SK-N-SH (cell line): ENCODE results near the gene RAB10. TPM values are rescaled to one million over a fixed set of nuclear protein-coding genes. Genes with fewer than 3 reads are reported as not detected.

Experiments
- CTCF ChIA-PET: fragments of 300-600, 350-600 bp; formaldehyde crosslinking; extraction: SDS; loops from one replicate; lab custom pipeline; 2021; lab: Yijun Ruan, JAX
- POLR2A ChIA-PET: fragments of 350-600 bp; sonication (Branson Sonifier 250); formaldehyde crosslinking; extraction: SDS; loops from one replicate; lab custom pipeline; 2020; ENCODE audit warnings: antibody characterized with exemption, inconsistent platforms; lab: Yijun Ruan, JAX
- DNase-seq: peaks from one replicate; pipeline ENCODE4 v3.0.0; 2012
- H2AFZ ChIP-seq: fragments of 200-600 bp; sonication (generic); 2 replicates; pipeline ENCODE4 v1.8.1; 2016; ENCODE audit warnings: antibody characterized with exemption, mild to moderate bottlenecking, low read depth
- H3F3A ChIP-seq: fragments of 200-600 bp; sonication (generic); replicated peaks from 2 replicates; pipeline ENCODE3; 2016; ENCODE audit warnings: antibody characterized with exemption, mild to moderate bottlenecking; ENCODE audit not compliant: insufficient read depth
- H3K27ac ChIP-seq, 2 experiments: fragments of 200-500 bp in 1 of 2; fragments of 200-600 bp in 1 of 2; sonication (Bioruptor generic) in 1 of 2; sonication (generic), shearing (Covaris generic) in 1 of 2; 2 replicates each; pipeline versions ENCODE4 v1.5.1 to v1.6.1; 2014 to 2016; ENCODE audit warnings: low read depth in 2 of 2, inconsistent platforms in 1 of 2, low read length in 1 of 2, mild to moderate bottlenecking in 1 of 2, mixed read lengths in 1 of 2
- H3K27me3 ChIP-seq: fragments of 200-600 bp; sonication (generic), shearing (Covaris generic); 2 replicates; pipeline ENCODE4 v1.6.1; 2016; ENCODE audit warnings: mixed run types; ENCODE audit not compliant: insufficient read depth
- H3K36me3 ChIP-seq, 2 experiments: fragments of 200-500 bp in 1 of 2; fragments of 200-600 bp in 1 of 2; sonication (Bioruptor generic) in 1 of 2; sonication (generic) in 1 of 2; replicated peaks in 1 of 2; 2 replicates each; pipeline versions ENCODE3 to v1.5.1; 2014 to 2016; ENCODE audit warnings: low read length in 1 of 2, mild to moderate bottlenecking in 1 of 2; ENCODE audit not compliant: insufficient read depth in 2 of 2, control insufficient read depth in 1 of 2
- H3K4me1 ChIP-seq, 2 experiments: fragments of 200-500 bp in 1 of 2; fragments of 200-600 bp in 1 of 2; sonication (Bioruptor generic) in 1 of 2; sonication (generic), shearing (Covaris generic) in 1 of 2; 2 replicates each; pipeline versions ENCODE4 v1.5.1 to v1.6.1; 2014 to 2016; ENCODE audit warnings: low read depth in 1 of 2, low read length in 1 of 2, mixed run types in 1 of 2; ENCODE audit not compliant: insufficient read depth in 2 of 2, control insufficient read depth in 1 of 2
- H3K4me2 ChIP-seq: fragments of 200-600 bp; sonication (generic), shearing (Covaris generic); 2 replicates; pipeline ENCODE4 v1.6.1; 2017; ENCODE audit warnings: mixed run types
- H3K4me3 ChIP-seq, 2 experiments: fragments of 200-500 bp in 1 of 2; fragments of 200-600 bp in 1 of 2; sonication (Bioruptor generic) in 1 of 2; sonication (generic), shearing (Covaris generic) in 1 of 2; 2 replicates each; pipeline versions ENCODE4 v1.5.1 to v1.8.1; 2014 to 2016; ENCODE audit warnings: low read depth in 2 of 2, inconsistent platforms in 1 of 2, low read length in 1 of 2, mild to moderate bottlenecking in 1 of 2, mixed read lengths in 1 of 2, moderate library complexity in 1 of 2
- H3K79me2 ChIP-seq: fragments of 200-600 bp; sonication (generic); 2 replicates; pipeline ENCODE4 v1.8.1; 2017; ENCODE audit warnings: mild to moderate bottlenecking; ENCODE audit not compliant: insufficient read depth
- H3K9ac ChIP-seq: fragments of 200-600 bp; sonication (generic); 2 replicates; pipeline ENCODE4 v1.6.1; 2017; ENCODE audit warnings: mixed run types
- H3K9me2 ChIP-seq: fragments of 200-600 bp; sonication (generic); 2 replicates; pipeline ENCODE4 v1.6.1; 2017; ENCODE audit warnings: mixed run types
- H3K9me3 ChIP-seq: fragments of 200-600 bp; sonication (generic); 2 replicates; pipeline ENCODE4 v1.6.1; 2017; ENCODE audit warnings: mixed run types, mild to moderate bottlenecking, moderate library complexity
- H4K20me1 ChIP-seq: fragments of 200-600 bp; sonication (generic); 2 replicates; pipeline ENCODE4 v1.6.1; 2017; ENCODE audit warnings: mild to moderate bottlenecking, mixed run types; ENCODE audit not compliant: insufficient read depth
- CHD2 ChIP-seq: fragments of 150-350 bp; IDR thresholded peaks from 2 replicates; pipeline ENCODE4 v1.6.1; 2018; ENCODE audit warnings: low read length; ENCODE audit not compliant: partially characterized antibody
- FOXM1 ChIP-seq: IDR thresholded peaks from 2 replicates; pipeline ENCODE4 v1.4.0; 2012; ENCODE audit warnings: low read depth, mild to moderate bottlenecking
- GATA2 ChIP-seq: sonication (generic); formaldehyde crosslinking; IDR thresholded peaks from 2 replicates; pipeline ENCODE4 v1.5.0; 2020; ENCODE audit warnings: mild to moderate bottlenecking, missing genetic modification reagents
- MXI1 ChIP-seq: IDR thresholded peaks from 2 replicates; pipeline ENCODE4 v1.6.1; 2012; ENCODE audit warnings: mild to moderate bottlenecking, low read depth, low read length, improper control_type of control experiment
- POLR2AphosphoS5 ChIP-seq: IDR thresholded peaks from 2 replicates; pipeline ENCODE4 v1.6.1; 2012; ENCODE audit warnings: low read depth, low read length
- RAD21 ChIP-seq: IDR thresholded peaks from 2 replicates; pipeline ENCODE4 v1.6.1; 2012; ENCODE audit warnings: mild to moderate bottlenecking, low read length
- RCOR1 ChIP-seq: fragments of 150-350 bp; IDR thresholded peaks from 2 replicates; pipeline ENCODE4 v1.6.1; 2017; ENCODE audit warnings: antibody characterized with exemption, low read length
- RFX5 ChIP-seq: IDR thresholded peaks from 2 replicates; pipeline ENCODE4 v1.6.1; 2012; ENCODE audit warnings: mild to moderate bottlenecking, improper control_type of control experiment, low read length
- SIN3A ChIP-seq: IDR thresholded peaks from 2 replicates; pipeline ENCODE4 v1.6.1; 2012; ENCODE audit warnings: low read depth, mild to moderate bottlenecking, low read length, moderate library complexity, borderline replicate concordance
- TEAD4 ChIP-seq: IDR thresholded peaks from 2 replicates; pipeline ENCODE4 v1.4.0; 2012; ENCODE audit warnings: mild to moderate bottlenecking, borderline replicate concordance; ENCODE audit not compliant: insufficient read depth
- WGBS: methylation state at CpG from one replicate; pipeline ENCODE4 v1.1.6; 2017; ENCODE audit warnings: low lambda C conversion rate; 5-methylcytosine and 5-hydroxymethylcytosine counted together
- polyA plus RNA-seq, 3 experiments: library from polyadenylated mRNA; depleted of rRNA; stranded (reverse); fragments of >200 nt; gene quantifications; 2 replicates each; pipeline ENCODE4 v1.2.3, GENCODE V29; 2012
- TF ChIP-seq, protein P1 (sequence below): fragments of 150-350 bp; IDR thresholded peaks from 2 replicates; pipeline ENCODE4 v1.6.1; 2016; ENCODE audit warnings: mild to moderate bottlenecking, low read depth, low read length
- TF ChIP-seq, protein P2 (sequence below): IDR thresholded peaks from 2 replicates; pipeline ENCODE4; 2012
- TF ChIP-seq, protein P3 (sequence below): fragments of 150-350 bp; IDR thresholded peaks from 2 replicates; pipeline ENCODE4 v1.6.1; 2017; ENCODE audit warnings: antibody characterized with exemption, low read length, low read depth, borderline replicate concordance

Gene RAB10
- polyA plus RNA-seq, 1 of the 3 experiments (the other 2 are of a cell fraction): 47.5 TPM

DNA sequence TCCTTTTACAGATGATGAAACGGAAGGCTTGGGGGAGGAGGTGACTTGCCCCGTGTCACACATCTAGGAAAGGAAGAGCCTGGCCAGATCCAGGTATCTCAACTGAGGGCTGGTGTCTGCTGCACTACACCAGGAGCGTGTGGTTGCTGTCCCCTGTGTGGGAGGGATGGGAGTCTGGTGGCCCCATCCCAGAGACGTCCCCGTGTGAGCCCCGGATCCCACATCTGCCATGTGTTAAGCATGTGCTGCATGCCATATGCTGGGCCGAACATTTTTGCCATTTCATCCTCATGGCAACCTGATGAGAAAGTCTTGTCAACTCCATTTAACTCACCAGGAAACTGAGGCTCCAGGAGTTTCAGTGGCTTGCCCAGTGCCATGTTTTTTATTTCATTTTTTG lies 143.2 kb downstream of the RAB10 start:
- H3K4me1 ChIP-seq: peaks cover 0 to 19% of the 10 kb centered on the region in 2 experiments; a peak in 1 of 4 replicates
- CTCF ChIA-PET: interaction anchor here (1.4 to 2.2 kb wide), 2 partner anchors 89 to 153 kb away, joined by 4 to 6 read pairs; no protein-coding TSS in a partner anchor

DNA sequence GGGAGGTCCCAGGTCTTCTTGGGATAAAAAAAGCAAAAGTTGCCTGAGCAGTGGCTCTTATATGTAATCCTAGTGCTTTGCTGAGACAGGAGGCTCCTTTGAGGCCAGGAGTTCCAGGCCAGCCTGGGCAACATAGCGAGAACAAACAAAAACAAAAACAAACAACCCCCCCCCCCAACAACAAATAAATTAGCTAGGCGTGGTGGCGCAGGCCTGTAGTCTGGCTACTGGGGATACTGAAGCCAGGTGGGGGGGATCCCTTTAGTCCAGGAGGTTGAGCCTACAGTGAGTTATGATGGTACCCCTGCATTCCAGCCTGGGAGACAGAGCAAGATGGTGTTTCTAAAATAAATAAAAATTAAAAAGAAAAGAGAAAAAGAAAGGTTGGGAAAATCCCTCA lies 144.4 kb downstream of the RAB10 start:
- peak overlapping the region; percentile 94 for H3K4me2 ChIP-seq
- no peak overlapping the region for H3K9ac ChIP-seq

More for the DNA sequence above, 143.2 kb downstream of the RAB10 start:
- H2AFZ ChIP-seq: no peak overlapping the region
- POLR2A ChIA-PET: no interaction called here
- no peaks in the 10 kb centered on the region for H3K79me2 ChIP-seq
- H4K20me1 ChIP-seq: no peaks in the 10 kb centered on the region
- no peak for TF ChIP-seq RFX5
- no peak for TF ChIP-seq RCOR1
- TF ChIP-seq FOXM1: no peak
- TF ChIP-seq POLR2AphosphoS5: no peak
- TF ChIP-seq, protein P1, sequence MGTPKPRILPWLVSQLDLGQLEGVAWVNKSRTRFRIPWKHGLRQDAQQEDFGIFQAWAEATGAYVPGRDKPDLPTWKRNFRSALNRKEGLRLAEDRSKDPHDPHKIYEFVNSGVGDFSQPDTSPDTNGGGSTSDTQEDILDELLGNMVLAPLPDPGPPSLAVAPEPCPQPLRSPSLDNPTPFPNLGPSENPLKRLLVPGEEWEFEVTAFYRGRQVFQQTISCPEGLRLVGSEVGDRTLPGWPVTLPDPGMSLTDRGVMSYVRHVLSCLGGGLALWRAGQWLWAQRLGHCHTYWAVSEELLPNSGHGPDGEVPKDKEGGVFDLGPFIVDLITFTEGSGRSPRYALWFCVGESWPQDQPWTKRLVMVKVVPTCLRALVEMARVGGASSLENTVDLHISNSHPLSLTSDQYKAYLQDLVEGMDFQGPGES: no peak
- TF ChIP-seq SIN3A: no peak
- TF ChIP-seq GATA2 (CRISPR knock-in tag): no peak
- DNase-seq: peak; percentile 39
- no peak overlapping the region for H3K4me2 ChIP-seq
- H3K9me2 ChIP-seq: no peaks in the 10 kb centered on the region
- no peaks in the 10 kb centered on the region for H3K9me3 ChIP-seq
- no peaks in the 10 kb centered on the region for H3F3A ChIP-seq
- H3K4me3 ChIP-seq: no peak overlapping the region
- 91% methylated on average over 5 of the region's 7 CpGs for WGBS
- no peak overlapping the region for H3K9ac ChIP-seq
- no peak overlapping the region for H3K27ac ChIP-seq
- H3K27me3 ChIP-seq: no peaks in the 10 kb centered on the region
- H3K36me3 ChIP-seq: no peaks in the 10 kb centered on the region

More for the DNA sequence above, 144.4 kb downstream of the RAB10 start:
- Histone ChIP-seq H3K9me3 (no peaks in the 10 kb centered on the region), H4K20me1 (no peaks in the 10 kb centered on the region), H3K36me3 (no peaks in the 10 kb centered on the region), H3K4me1 (peaks cover 0 to 19% of the 10 kb centered on the region in 2 experiments; a peak in 1 of 4 replicates), H3K9me2 (no peaks in the 10 kb centered on the region), H3K79me2 (no peaks in the 10 kb centered on the region), H3K27me3 (no peaks in the 10 kb centered on the region), H2AFZ (peak overlapping the region; percentile 99), H3K27ac (no peak overlapping the region), H3K4me3 (peak overlapping the region; percentile 56 to 66), H3F3A (no peaks in the 10 kb centered on the region)
- peak; percentile 22 for DNase-seq
- no peak for TF ChIP-seq RAD21
- TF ChIP-seq TEAD4: no peak
- TF ChIP-seq, protein P2, sequence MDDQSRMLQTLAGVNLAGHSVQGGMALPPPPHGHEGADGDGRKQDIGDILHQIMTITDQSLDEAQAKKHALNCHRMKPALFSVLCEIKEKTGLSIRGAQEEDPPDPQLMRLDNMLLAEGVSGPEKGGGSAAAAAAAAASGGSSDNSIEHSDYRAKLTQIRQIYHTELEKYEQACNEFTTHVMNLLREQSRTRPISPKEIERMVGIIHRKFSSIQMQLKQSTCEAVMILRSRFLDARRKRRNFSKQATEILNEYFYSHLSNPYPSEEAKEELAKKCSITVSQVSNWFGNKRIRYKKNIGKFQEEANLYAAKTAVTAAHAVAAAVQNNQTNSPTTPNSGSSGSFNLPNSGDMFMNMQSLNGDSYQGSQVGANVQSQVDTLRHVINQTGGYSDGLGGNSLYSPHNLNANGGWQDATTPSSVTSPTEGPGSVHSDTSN: no peak
- no peak for TF ChIP-seq MXI1
- no peak for TF ChIP-seq CHD2
- TF ChIP-seq, protein P3, sequence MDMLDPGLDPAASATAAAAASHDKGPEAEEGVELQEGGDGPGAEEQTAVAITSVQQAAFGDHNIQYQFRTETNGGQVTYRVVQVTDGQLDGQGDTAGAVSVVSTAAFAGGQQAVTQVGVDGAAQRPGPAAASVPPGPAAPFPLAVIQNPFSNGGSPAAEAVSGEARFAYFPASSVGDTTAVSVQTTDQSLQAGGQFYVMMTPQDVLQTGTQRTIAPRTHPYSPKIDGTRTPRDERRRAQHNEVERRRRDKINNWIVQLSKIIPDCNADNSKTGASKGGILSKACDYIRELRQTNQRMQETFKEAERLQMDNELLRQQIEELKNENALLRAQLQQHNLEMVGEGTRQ: no peak
- TF ChIP-seq RCOR1: no peak
- WGBS: 94% methylated on average over 3 of the region's 3 CpGs
- CTCF ChIA-PET: interaction anchor here (0.6 to 1.1 kb wide), 3 partner anchors 10 to 227 kb away, joined by 3 to 4 read pairs (median 3); no protein-coding TSS in a partner anchor
- POLR2A ChIA-PET: no interaction called here
